ENCODE measurements around the gene TC2N.
"Not testable (repeated sequence)": the region's sequence is repeated elsewhere in the genome, so short reads cannot be mapped to it uniquely, and the experiment has no call there.

The TC2N gene

DNA sequence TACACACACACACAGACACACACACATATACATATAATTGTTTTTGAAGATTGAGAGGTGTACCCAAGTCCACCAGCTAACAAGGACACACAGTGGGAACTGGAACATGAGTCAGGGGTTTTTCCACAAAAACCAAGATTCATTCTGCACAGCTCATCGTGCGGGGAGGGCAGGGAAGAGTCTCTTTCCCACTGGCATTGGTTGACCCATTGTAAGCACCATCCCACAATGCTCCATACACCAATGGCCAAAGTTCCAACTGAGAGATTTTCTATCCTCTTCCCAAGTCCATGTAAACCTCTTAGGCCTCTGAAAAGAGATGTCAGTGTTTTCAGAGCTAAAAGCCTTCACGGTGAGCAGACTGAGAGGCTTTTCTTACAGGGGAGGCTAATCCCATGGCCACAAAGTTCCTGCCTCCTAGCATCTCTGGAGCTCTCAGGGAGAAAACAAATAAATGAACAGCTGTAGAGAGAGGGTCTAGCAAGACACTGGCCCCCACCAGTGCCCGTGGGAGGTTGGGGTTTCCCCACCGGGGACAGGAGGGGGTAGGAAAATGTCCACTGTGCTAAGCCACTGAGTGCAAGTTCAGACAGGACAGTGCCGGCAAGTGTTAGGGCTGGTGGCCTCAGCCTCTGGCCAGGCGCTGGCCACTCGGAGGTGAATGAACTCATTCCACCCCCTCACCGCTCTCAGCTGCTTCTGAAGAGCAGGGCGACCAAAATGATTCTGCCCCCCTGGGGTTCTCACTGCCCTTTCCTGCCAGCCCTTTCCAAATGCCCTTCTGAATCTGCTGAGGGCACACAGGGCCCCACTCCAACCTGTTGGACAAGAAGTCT is 21.5 kb upstream of the TC2N start:
- FAIRE-seq = no peak

DNA sequence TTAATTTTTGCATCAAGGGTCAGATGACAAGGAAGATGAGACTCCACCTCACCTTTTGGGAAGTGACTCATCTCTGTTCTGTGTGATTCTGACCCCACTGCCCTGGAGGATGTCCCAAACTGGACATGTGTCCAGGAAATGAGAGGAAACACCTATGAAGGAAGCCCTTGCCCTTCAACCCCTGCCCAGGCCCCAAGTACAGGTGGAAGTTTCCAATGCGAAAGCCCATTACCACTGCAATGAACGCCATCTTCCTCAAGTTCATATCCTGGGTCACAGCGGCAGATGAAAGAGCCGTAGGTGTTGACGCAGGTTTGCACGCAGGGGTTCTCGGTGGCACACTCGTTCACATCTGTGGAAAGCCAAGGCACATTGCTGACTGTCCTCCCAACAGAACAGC is 19.6 kb upstream of the TC2N start:
- no peak for FAIRE-seq

DNA sequence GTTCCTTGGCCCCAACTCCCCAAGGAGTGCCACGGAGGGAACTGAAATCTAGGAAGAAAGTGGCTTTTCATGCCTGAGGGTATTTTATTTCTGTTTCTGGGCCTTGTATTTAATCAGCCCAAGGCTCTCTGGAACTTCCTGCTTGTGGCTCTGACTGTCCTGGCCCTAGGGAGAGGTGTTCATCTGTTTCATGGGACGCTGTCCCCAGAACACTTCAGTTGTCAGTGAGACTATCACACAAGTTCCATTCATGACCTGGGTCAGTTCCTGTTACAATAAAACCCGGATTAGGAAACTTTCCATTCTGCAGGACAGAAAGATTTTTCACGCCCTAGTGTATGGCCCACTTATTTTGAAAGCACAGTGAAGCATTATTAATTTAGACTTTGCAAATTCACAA is 18.5 kb upstream of the TC2N start:
- no peak for FAIRE-seq

DNA sequence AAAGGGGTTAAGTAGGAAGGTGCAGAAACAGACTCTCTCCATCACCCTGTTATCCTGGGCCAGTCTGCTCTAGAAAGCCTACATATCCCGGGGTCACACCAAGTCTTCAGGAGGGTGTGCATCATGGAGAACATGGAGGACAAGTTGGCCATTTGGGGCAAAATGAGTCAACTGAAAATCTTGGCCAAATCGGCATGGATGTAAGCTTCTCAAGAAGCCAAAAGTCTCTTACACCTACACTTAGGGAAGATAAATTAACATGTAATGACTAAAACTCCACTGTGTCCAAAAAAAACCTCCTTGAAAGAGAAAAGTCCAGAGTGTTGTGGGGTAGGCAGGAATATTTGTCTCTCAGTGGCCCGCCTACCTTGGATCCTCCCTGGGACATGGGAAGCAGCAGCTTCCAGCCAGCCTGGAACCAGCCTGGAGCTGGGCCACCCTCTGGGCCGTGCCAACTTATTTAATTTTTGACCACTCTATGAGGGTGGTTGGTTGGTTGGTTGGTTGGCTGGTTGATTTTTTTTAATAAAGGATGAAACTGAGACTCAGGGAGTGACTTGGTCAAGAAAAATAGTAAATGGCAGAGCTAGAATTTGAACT is 17.9 kb upstream of the TC2N start:
- no peak for FAIRE-seq

DNA sequence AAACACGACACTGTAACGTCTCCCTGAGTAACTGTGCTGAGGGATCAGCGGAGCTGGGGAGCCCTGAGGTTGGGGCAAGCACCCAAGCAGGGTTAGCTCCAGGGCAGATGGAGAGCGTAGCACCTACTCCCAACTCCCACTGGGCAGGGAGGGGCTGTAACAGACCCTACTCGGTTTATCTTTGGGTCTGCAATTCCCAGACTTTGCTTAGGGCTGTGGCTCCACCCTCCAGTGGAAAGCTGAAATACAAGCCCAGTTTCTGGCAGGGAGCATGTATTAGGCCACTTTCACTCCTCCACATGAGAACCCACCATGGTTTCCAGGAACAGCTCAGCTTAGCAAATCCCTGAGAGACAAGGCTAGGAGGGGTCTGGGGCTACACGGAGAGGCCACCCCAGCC is 17.3 kb upstream of the TC2N start:
- no peak for FAIRE-seq

DNA sequence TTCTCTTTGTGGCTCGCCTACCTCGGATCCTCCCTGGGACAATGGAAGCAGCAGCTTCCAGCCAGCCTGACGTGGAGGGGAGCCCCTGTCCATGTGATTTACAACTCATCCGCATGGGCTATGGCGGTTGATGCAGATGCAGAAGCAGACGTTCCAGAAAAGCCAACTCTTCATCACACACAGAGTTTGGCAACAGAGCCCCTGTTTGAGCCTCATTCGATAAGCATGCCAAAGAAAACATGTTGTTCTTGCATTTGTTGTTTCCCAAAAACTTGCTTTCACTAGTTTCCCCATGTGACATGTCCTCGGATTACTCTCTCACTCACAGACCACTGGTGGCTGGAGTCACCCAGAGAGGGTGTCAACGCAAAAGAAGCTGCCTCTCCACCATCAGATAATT is 16.4 kb upstream of the TC2N start:
- no peak for FAIRE-seq

DNA sequence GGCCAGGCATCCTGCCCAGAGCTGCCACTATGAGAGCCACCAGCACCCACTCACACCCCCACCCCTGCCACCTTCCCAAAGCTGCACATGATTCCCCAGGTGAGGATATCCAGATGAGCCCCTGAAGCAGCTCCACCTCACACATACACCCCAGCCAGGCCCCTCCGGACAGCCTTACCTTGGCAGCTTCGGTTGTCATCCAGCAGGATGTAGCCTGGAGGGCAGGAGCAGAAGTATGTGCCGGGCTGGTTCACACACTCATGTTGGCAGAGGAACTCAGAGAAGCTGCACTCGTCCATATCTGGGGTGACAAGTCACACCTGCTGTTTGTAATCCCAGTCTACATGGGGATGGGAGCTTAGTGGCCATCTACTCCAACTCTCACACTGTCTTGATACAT is 15.4 kb upstream of the TC2N start:
- no peak for FAIRE-seq

DNA sequence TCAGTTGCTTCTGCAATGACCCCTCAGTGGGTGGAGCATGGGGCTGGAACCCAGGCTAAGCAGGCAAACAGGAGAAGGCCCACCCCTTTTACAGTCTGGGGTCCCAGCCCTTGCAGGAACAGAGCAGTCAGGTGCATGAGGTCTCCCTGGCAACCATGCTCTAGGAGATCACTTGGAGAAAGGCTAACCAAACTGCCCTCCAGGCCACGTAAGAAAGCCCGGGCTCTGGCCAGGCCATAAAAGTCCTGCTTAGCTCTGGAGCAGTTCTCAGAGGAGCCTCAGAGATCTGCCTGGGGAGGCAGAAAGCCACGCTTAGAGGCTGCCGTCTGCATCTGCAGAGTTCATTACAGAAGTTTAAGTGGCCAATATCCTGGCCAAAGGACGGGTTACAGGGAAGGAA is 15.0 kb upstream of the TC2N start:
- no peak for FAIRE-seq

DNA sequence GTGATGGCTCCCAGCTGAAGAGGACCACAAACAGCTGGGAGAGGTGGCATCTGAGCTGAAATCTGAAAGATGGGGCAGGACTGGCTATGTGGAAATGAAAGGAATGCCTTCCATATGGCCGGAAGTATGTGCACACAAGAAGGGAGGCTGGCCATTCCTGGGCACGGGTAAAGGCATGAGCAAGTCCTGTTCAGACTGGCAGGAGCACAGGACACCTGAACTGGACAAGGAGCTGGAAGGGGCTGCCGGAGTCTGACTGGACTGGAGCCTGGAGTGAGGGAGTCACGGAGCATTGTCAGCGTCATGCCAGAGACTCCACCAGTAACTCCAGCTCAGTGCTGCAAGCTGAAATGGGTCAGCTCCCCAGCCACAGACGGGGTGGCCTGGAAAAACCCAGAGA is 11.9 kb upstream of the TC2N start:
- no peak for FAIRE-seq

DNA sequence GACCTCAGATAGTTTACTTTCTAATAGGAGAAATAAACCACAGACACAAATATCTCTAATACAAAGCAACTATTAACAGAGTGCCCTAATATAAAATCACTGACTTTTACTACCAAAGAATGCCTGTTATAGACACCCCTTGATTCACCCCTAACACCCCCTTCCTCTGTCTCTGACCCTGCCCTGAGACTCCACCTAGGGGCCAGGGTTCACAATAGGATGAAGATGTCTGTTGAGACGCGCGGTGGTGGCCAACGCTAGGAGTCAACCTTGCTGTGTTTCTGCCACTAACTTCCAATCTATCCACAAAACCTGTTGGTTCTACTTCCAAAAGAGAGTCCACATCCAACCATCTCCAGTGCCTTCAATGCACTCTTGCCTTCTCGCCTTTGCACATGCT is 10.9 kb upstream of the TC2N start:
- no peak for FAIRE-seq

DNA sequence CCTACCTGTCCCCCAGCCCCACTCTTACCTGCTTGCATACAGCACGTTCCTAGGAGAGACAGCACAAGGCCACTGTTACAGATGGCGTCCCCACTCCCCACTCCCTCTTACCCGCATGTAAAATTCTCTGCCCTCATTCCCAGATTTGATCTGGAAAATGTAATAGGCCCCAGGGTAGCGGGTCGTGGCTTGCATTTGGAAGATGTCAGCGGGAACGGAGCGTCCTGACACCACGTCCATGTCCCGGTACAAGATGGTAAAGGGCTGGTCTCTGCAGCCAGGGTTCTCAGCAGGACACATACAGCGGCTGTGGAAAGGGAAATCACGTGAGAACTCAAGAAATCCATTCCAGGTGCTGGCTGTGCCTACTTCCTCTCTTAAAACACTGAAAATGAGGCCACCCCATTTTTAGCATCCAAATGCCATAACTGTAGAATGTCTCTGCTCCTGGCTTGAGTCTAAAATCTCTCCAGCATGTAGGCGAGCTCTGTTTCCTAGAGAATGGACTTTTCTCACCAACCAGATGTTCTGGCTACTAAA is 10.1 kb upstream of the TC2N start:
- FAIRE-seq = no peak

DNA sequence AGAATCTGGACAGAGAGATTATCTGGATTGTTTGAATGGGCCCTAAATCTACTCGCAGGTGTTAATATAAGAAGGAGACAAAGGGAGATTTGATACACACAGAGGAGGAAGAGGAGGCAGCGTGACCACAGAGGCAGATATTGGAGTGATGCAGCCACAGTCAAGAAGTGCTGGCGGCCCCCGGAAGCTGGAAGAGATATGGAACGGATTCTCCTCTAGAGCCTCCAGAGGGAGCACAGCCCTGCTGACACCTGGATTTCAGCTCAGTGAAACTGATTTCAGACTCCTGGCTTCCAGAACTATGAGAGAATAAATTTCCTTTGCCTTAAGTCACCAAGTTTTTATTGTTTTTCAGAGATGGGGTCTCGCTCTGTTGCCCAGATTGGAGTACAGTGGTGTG is 9.2 kb upstream of the TC2N start:
- FAIRE-seq = no peak

DNA sequence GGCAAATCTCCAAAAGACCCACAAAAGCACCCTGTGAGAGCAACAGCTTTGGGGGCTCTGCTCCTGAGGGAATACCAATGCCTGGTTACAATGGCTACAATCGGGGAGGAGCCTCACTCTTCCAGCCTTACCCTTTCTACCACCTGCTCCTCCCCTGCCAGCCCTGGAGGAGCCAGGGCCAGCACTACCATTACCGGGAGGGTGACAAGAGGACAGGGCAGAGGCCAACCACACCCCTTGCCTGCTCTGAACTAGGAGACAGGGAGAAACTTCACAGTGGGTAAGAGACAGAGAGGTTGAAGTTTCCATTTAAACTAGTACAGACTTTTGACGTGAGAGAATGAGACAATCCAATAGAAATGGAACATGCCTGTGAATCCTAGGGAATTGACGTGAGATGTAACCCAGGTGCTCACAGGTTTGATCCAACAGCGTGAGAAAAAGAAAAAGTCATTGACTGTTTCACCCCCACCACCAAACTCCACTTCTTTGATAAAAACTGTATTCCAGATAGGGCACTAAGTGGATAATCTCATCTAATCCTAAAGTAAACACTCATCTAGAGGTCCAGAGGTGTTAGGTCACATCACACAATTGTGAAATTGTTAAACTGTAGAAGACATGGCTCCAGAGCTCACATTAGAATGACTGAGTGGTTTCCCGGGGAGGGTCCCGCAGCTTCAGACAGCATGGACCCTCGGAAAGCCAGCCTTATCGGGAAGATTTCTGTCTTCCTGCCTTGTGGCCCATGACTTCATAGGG is 8.4 kb upstream of the TC2N start:
- no peak for FAIRE-seq

DNA sequence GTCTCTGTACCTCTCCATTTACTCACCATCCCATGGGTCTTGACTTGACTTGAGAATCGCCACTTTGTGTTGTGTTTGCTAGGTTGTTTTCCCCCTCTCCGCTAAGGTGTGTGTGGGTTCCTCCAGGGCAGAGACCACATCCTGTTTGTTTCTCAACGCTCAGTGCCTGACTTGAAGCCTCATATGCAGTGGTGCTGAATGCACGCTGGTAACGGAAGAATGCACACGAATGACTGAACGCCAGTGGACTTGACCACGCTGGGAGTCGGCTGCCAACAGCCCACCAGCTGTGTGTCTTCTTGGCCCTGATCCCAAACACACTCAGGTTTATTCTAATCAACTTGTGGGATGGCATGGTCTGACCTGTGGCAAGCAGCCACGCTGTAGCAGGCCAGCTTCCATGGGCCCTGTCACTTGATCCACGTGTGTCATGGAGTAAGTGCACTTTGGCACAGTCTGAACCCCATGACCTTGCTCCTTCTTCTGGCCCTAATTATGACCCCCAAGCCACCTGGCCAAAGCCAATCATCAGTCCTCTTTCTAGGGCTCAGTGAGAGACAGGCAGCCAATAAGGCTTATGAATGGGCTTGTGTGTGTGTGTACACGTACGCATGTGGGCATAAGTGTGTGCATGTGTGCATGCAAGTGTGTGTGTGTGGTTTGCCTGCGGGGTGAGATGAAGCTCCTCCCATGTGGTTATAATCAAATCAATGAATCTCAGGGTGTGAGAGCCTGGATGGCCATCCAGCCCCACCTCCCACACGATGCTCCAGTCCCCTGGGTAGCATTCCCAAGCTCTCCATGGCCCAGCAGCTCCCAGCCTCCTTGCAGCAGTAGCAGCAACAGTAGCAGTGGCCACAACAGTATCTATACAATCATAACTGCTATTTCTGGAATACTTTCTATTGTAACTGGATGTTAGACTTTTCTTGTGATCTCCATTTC is 6.4 kb upstream of the TC2N start:
- FAIRE-seq = no peak

DNA sequence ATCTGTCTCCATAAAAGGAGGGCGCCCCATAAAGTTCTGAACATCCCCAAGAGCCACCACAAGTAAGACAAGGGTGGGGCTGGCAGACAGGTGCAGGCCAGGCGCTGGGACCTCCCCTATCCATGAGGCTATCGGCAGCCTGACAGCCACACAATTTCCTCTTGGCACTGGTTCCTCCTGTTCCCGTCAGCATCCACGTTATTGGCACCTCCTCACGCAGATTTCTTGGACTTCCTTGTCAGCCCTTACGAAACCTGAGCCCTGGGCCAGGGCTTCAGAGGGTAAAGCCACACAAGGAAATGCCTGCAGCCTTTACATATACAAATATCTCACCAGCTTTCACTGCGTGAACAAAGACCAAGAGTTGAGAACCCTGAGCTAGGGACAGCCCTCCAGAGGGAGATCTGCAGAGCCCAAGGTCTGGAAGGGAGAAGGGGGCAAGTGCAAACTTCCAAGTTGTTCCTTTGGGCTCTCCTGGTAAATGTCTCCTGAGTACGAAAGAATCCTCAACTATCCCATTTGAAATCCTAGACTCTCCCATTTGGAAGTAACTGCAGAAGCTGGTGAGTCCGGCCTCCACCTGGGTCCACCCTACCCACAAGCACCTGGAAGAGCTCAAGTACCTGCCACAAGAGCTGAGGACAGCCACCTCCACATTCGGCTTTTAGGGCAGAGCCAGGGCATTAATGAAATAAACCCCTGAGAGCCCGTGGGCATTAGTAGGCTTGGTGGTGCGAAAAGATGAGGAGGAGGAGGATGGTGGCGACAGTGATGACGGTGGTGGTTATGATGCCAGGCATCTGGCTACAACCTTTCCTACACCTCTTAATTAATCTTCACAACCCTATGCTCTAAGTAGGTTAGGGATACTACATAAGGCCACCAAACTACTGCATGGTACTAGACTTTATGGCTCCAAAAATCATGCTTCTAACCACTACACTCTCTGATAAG is 5.5 kb upstream of the TC2N start:
- no peak for FAIRE-seq

DNA sequence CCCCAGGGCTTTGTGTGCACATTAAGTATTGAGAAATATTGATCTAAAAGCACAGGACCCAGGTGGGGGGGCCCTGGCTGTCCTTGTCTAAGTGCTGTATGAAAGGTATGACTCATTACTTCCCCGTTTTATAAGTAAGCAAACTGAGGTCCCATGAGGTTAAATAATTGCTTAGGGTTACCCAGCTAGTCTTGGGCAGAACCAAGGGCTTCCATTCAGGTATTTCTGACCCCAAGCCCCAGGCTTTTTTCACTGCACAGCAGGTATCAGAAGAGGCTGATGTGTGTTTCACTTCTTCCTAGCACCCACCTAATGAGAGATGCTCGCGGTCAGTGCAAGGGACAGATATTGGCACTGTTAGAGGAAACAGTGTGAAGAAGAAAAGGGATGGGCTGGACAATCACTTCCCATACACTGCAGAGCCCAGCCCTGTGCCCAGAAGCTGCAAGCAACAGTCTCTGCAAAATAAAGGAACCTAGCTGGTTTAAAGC is 4.7 kb upstream of the TC2N start:
- FAIRE-seq = no peak

DNA sequence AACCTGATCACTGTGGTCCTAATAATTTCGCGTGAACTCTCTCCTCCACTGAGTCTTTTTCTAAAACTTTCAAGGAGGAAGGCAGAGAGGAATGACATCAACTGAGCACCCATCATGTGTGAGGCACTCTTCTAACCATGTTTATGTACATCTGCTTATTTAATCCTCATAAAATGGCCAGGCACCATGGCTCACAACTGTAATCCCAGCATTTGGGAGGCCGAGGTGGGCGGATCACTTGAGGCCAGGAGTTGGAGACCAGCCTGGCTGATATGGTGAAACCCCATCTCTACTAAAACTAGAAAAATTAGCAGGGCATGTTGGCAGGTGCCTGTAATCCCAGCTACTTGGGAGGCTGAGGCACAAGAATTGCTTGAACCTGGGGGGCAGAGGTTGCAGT is 4.1 kb upstream of the TC2N start:
- FAIRE-seq = not testable (repeated sequence)

DNA sequence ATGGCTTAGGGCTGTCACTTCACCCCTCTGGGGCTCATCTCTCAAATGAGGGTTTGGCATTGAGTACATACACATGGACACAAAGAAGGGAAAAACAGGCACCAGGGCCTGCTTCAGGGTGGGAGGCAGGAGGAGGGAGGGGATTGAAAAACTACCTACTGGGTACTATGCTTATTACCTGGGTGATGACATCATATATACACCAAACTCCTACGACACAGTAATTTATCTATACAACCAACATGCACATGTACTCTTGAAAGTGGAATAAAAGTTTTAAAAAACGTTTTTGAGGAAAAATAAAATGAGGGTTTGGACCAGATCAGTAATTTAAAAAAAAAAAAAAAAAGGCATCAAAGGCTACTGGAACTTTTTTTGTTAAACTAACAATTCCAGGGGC is 3.6 kb upstream of the TC2N start:
- FAIRE-seq = no peak

DNA sequence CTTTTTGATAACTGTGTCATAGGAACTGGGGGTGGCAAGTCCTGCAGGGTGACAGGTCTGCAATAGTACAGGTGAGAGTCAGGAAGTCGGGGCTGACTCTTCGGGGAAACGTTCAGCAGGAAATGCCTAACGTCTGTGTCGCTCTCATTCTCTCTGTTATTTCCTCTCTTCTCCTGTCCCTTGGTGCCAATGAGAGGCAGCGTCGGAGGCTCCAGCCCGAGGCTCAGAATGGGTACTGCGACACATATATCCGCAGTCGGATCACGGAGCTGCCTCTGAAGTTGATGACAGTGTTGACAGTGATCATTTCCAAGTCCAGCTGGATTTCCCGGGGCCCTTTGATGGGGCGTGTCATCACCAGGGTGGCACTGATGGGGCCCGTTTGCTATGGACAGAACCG is 2.7 kb upstream of the TC2N start:
- no peak for FAIRE-seq

DNA sequence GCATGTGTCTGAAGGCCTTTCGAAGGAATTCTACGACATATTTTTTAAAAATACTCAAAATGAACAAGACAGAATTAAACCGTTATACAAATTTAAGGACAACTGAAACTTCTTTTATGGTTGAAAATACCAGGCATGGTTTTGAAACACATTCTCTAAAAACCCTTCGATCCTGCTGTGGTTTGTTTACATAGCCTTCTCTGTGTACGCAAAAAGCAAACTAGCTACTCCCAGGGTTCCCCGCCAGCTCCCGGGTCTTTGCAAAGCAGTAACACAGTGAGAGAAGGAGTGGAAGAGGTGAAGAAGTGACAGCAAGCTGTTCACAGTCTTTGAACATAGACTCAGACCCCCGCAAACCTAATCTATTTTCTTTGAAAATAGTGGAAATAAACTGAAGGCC is 2.2 kb upstream of the TC2N start:
- FAIRE-seq = no peak
